IPS-15b (cell line): Measurements from ENCODE around the gene EFNA5.

ENCODE experiments used
- H3K27me3 ChIP-seq: one replicate; pipeline ENCODE4 v1.6.1; 2013; ENCODE audit warnings: low read length; ENCODE audit not compliant: control insufficient read depth, insufficient read depth
- H3K36me3 ChIP-seq: one replicate; pipeline ENCODE4 v1.6.1; 2013; ENCODE audit warnings: low read length; ENCODE audit not compliant: control insufficient read depth, insufficient read depth
- H3K4me1 ChIP-seq: one replicate; pipeline ENCODE4 v1.6.1; 2013; ENCODE audit warnings: mild to moderate bottlenecking, low read length; ENCODE audit not compliant: control insufficient read depth, insufficient read depth
- H3K4me3 ChIP-seq: one replicate; pipeline ENCODE4 v1.5.1; 2013; ENCODE audit warnings: low read depth, low read length
- H3K9ac ChIP-seq: one replicate; pipeline ENCODE4 v1.6.1; 2013; ENCODE audit warnings: low read depth, mild to moderate bottlenecking, low read length
- H3K9me3 ChIP-seq: one replicate; pipeline ENCODE4 v1.6.1; 2013; ENCODE audit warnings: mild to moderate bottlenecking, low read length; ENCODE audit not compliant: control insufficient read depth, insufficient read depth

EFNA5 gene

GRCh38 chr5:107671742-107672210 is 1.0 kb upstream of the EFNA5 start:
- Histone ChIP-seq H3K4me3 (peak overlapping the region; percentile 91), H3K9ac (peak overlapping the region; percentile 60), H3K36me3 (no peaks in the 10 kb centered on the region), H3K4me1 (peaks cover 12% of the 10 kb centered on the region), H3K9me3 (no peaks in the 10 kb centered on the region), H3K27me3 (peaks cover 29% of the 10 kb centered on the region)

- Histone ChIP-seq H3K27me3 (peaks cover 29% of the 10 kb centered on the region), H3K4me3 (peak overlapping the region; percentile 91), H3K4me1 (peaks cover 5% of the 10 kb centered on the region), H3K9me3 (no peaks in the 10 kb centered on the region), H3K36me3 (no peaks in the 10 kb centered on the region), H3K9ac (peak overlapping the region; percentile 65)
Observed at GRCh38 chr5:107670087-107670931, 428 bp downstream of the EFNA5 start.

GRCh38 chr5:107669096-107670031 is 1.4 kb downstream of the EFNA5 start:
- no peaks in the 10 kb centered on the region for H3K9me3 ChIP-seq
- H3K4me3 ChIP-seq, result peak overlapping the region; percentile 91
- H3K36me3 ChIP-seq, result no peaks in the 10 kb centered on the region
- peaks cover 5% of the 10 kb centered on the region for H3K4me1 ChIP-seq
- peaks cover 29% of the 10 kb centered on the region for H3K27me3 ChIP-seq
- peak overlapping the region; percentile 47 for H3K9ac ChIP-seq

GRCh38 chr5:107668154-107669095 is 2.3 kb downstream of the EFNA5 start:
- Histone ChIP-seq H3K9ac (peak overlapping the region; percentile 47), H3K27me3 (peaks cover 29% of the 10 kb centered on the region), H3K9me3 (no peaks in the 10 kb centered on the region), H3K36me3 (no peaks in the 10 kb centered on the region), H3K4me3 (peak overlapping the region; percentile 91), H3K4me1 (peaks cover 3% of the 10 kb centered on the region)

GRCh38 chr5:107666051-107666655 is 4.6 kb downstream of the EFNA5 start:
- H3K27me3 ChIP-seq, result peaks cover 28% of the 10 kb centered on the region
- no peaks in the 10 kb centered on the region for H3K36me3 ChIP-seq
- peaks cover 7% of the 10 kb centered on the region for H3K4me1 ChIP-seq
- H3K9me3 ChIP-seq, result no peaks in the 10 kb centered on the region
- no peak overlapping the region for H3K9ac ChIP-seq
- no peak overlapping the region for H3K4me3 ChIP-seq

- H3K9me3 ChIP-seq, result no peaks in the 10 kb centered on the region
- peaks cover 7% of the 10 kb centered on the region for H3K4me1 ChIP-seq
- no peak overlapping the region for H3K9ac ChIP-seq
- H3K4me3 ChIP-seq, result no peak overlapping the region
- peaks cover 23% of the 10 kb centered on the region for H3K27me3 ChIP-seq
- H3K36me3 ChIP-seq, result no peaks in the 10 kb centered on the region
Observed at GRCh38 chr5:107665036-107665570, 5.6 kb downstream of the EFNA5 start.

- no peaks in the 10 kb centered on the region for H3K36me3 ChIP-seq
Observed at GRCh38 chr5:107663697-107664096, 7.0 kb downstream of the EFNA5 start.

GRCh38 chr5:107661650-107662044 is 9.1 kb downstream of the EFNA5 start:
- no peak overlapping the region for H3K9ac ChIP-seq
- H3K27me3 ChIP-seq, result no peaks in the 10 kb centered on the region
- peaks cover 4% of the 10 kb centered on the region for H3K4me1 ChIP-seq
- no peaks in the 10 kb centered on the region for H3K36me3 ChIP-seq
- H3K4me3 ChIP-seq, result no peak overlapping the region
- H3K9me3 ChIP-seq, result no peaks in the 10 kb centered on the region

More at GRCh38 chr5:107663697-107664096, 7.0 kb downstream of the EFNA5 start:
- H3K4me1 ChIP-seq, result peaks cover 7% of the 10 kb centered on the region
- H3K9me3 ChIP-seq, result no peaks in the 10 kb centered on the region
- no peak overlapping the region for H3K9ac ChIP-seq
- H3K4me3 ChIP-seq, result no peak overlapping the region
- H3K27me3 ChIP-seq, result peaks cover 17% of the 10 kb centered on the region

- Histone ChIP-seq H3K4me1 (peaks cover 4% of the 10 kb centered on the region), H3K9ac (no peak overlapping the region), H3K9me3 (no peaks in the 10 kb centered on the region), H3K4me3 (no peak overlapping the region), H3K27me3 (no peaks in the 10 kb centered on the region), H3K36me3 (no peaks in the 10 kb centered on the region)
Observed at GRCh38 chr5:107661038-107661649, 9.6 kb downstream of the EFNA5 start.

- Histone ChIP-seq H3K27me3 (no peaks in the 10 kb centered on the region), H3K9ac (no peak overlapping the region), H3K4me3 (no peak overlapping the region), H3K9me3 (no peaks in the 10 kb centered on the region), H3K36me3 (no peaks in the 10 kb centered on the region), H3K4me1 (peaks cover 12% of the 10 kb centered on the region)
Observed at GRCh38 chr5:107658528-107658927, 12.2 kb downstream of the EFNA5 start.
